ENCODE data around the gene PLBD2. TPM values are rescaled to one million over a fixed set of nuclear protein-coding genes. Genes with fewer than 3 reads are reported as not detected.

PLBD2 gene
- total and polyA plus RNA-seq, 9 of the 15 experiments (the other 6 are each of a cell fraction or from before 2014, with no cell fraction given) = 2.4 to 37.4 (median 6.0) TPM

- H3K9me1 ChIP-seq (ENCODE audit: control insufficient read depth, insufficient read depth, low read length) = no peaks in the 10 kb centered on the region
- ATAC-seq = no peak
- FAIRE-seq = no peak
- intact Hi-C loops (cut with micrococcal nuclease) = loop anchor here (1.0 kb wide), 1 partner anchor 474 kb away; no protein-coding TSS in a partner anchor
- no peaks in the 10 kb centered on the region for H3K36me3 ChIP-seq (ENCODE audit: control insufficient read depth, insufficient read depth, low read length)
- WGBS (ENCODE audit: insufficient coverage, low coverage, missing lambda C conversion rate) = 0% methylated on average over 4 of the region's 4 CpGs
- no peak for DNase-seq (ENCODE audit: extremely low read depth in 1 of 4, low spot score in 3 of 4)
- H3K9ac ChIP-seq (ENCODE audit: insufficient read depth in 1 of 2, low read depth in 2 of 2, low read length in 2 of 2) = no peak overlapping the region
- TF ChIP-seq TCF7 (IDR thresholded peaks at IDR 0.05; ENCODE audit: borderline replicate concordance) (no peak), CBFB (CRISPR knock-in tag; IDR thresholded peaks at IDR 0.05) (no peak), SMARCC2 (IDR thresholded peaks at IDR 0.05; ENCODE audit: low read depth) (no peak), SPI1 (IDR thresholded peaks at IDR 0.05; ENCODE audit: borderline replicate concordance, low read depth, low read length) (no peak), HEY1 (CRISPR knock-in tag; IDR thresholded peaks at IDR 0.05; ENCODE audit: borderline replicate concordance) (no peak), ZHX1 (conservative IDR thresholded peaks at IDR 0.05; ENCODE audit: low read length) (no peak), FOSL1 (tag; conservative IDR thresholded peaks at IDR 0.05) (no peak), NR1H2 (CRISPR knock-in tag; IDR thresholded peaks at IDR 0.05) (no peak), KAT7 (CRISPR knock-in tag; IDR thresholded peaks at IDR 0.05; ENCODE audit: borderline replicate concordance) (no peak), ADNP (tag; IDR thresholded peaks at IDR 0.05) (peak; percentile 50; the same call in 1 of the 2 replicates), BCOR (IDR thresholded peaks at IDR 0.05) (peak; percentile 64; the same call in 1 of the 2 replicates), PHTF2 (CRISPR knock-in tag; IDR thresholded peaks at IDR 0.05) (no peak), RBM25 (IDR thresholded peaks at IDR 0.05; ENCODE audit: low read depth, low read length, severe bottlenecking) (peak; percentile 71)
- ChIA-PET POLR2A (no interaction called here), CTCF (ENCODE audit: low intra/inter-chr PET ratio) (interaction anchor here (1.5 to 1.7 kb wide), 2 partner anchors 8 to 474 kb away, joined by 4 to 9 read pairs; no protein-coding TSS in a partner anchor)
- H3K27ac ChIP-seq (ENCODE audit: extremely low read depth, low read depth, low read length) = no peak overlapping the region
- no peaks in the 10 kb centered on the region for H4K20me1 ChIP-seq (replicated peaks; ENCODE audit: control insufficient read depth, insufficient read depth, low read length)
- in situ Hi-C loops (cut with MboI) = no loop called here
- H3K9me3 ChIP-seq (replicated peaks; ENCODE audit: control insufficient read depth, insufficient read depth, low read depth, low read length) = no peaks in the 10 kb centered on the region
- no peak overlapping the region for H2AFZ ChIP-seq (ENCODE audit: low read depth, low read length)
- BruUV-seq (replicated peaks) = no TSS peak
- H3K4me2 ChIP-seq (ENCODE audit: insufficient read depth, low read length) = no peak overlapping the region
- H3K79me2 ChIP-seq (ENCODE audit: control insufficient read depth, insufficient read depth, low read length) = no peaks in the 10 kb centered on the region
- no peak overlapping the region for H3K4me3 ChIP-seq
- H3K4me1 ChIP-seq (replicated peaks in 1 of 2; ENCODE audit: control insufficient read depth in 2 of 2, insufficient read depth in 2 of 2, low read length in 2 of 2) = peaks cover 5 to 8% of the 10 kb centered on the region in 2 experiments; a peak in 3 of 5 replicates
- H3K27me3 ChIP-seq (ENCODE audit: control insufficient read depth in 2 of 2, insufficient read depth in 2 of 2, low read length in 2 of 2) = peaks cover 6 to 25% of the 10 kb centered on the region in 2 experiments; a peak in 3 of 5 replicates
These were observed 80.3 kb downstream of the PLBD2 start for GRCh38 chr12:113438523-113439300.

Measured in K562 (cell line).